Gastroesophageal sphincter (tissue), 3 donors: ENCODE data around the gene LZTS2.

Experiments used
- CTCF ChIP-seq, 4 experiments: fragments of 200-600 bp in 2 of 4; fragments of 450-650 bp in 2 of 4; sonication (generic) in 1 of 4; IDR thresholded peaks; one replicate each; pipeline ENCODE4 v1.5.1; 2017 to 2019; ENCODE audit warnings: antibody characterized with exemption in 4 of 4, mild to moderate bottlenecking in 2 of 4, moderate library complexity in 2 of 4
- EP300 ChIP-seq: sonication (generic); formaldehyde crosslinking; IDR thresholded peaks from one replicate; pipeline ENCODE4 v1.6.1; 2017; ENCODE audit warnings: antibody characterized with exemption, mild to moderate bottlenecking
- POLR2AphosphoS5 ChIP-seq: sonication (generic); formaldehyde crosslinking; IDR thresholded peaks from one replicate; pipeline ENCODE4 v1.6.1; 2017; ENCODE audit warnings: antibody characterized with exemption

- TF ChIP-seq POLR2AphosphoS5 (no peak), EP300 (no peak), CTCF (IDR thresholded peaks at IDR 0.05) (no peak)
These were observed 16.4 kb upstream of the LZTS2 start for GRCh38 chr10:100982916-100983830.
